ENCODE data around the gene ACOXL. TPM values are rescaled to one million over a fixed set of nuclear protein-coding genes. Genes with fewer than 3 reads are reported as not detected.

ACOXL gene
- total and polyA plus RNA-seq, 9 donors = 0.17 to 0.31 (median 0.23) TPM; not detected in 4

GRCh38 chr2:110768591-110768990 lies 36.2 kb downstream of the ACOXL start:
- 78 to 85% (median 79%) methylated on average over 10 of the region's 10 CpGs for WGBS, 3 donors
- Histone ChIP-seq H3K4me3 (no peak overlapping the region), H3K4me1 (ENCODE audit: insufficient read depth) (peaks cover 5% of the 10 kb centered on the region), H3K36me3 (no peaks in the 10 kb centered on the region), H3K27ac (no peak overlapping the region), H3K9me3 (no peaks in the 10 kb centered on the region), H3K27me3 (no peaks in the 10 kb centered on the region)
- no peak for DNase-seq
- intact Hi-C loops (cut with DNase I) = no loop called here
- no peak for TF ChIP-seq CTCF (IDR thresholded peaks at IDR 0.05)
- no peak for TF ChIP-seq EP300 (IDR thresholded peaks at IDR 0.05)
- TF ChIP-seq POLR2A (IDR thresholded peaks at IDR 0.05) = no peak

GRCh38 chr2:110770404-110770958 lies 38.1 kb downstream of the ACOXL start:
- Histone ChIP-seq H3K4me3 (no peak overlapping the region), H3K36me3 (no peaks in the 10 kb centered on the region), H3K9me3 (no peaks in the 10 kb centered on the region), H3K27ac (no peak overlapping the region), H3K27me3 (no peaks in the 10 kb centered on the region), H3K4me1 (ENCODE audit: insufficient read depth) (peaks cover 5% of the 10 kb centered on the region)
- intact Hi-C loops (cut with DNase I) = no loop called here
- no peak for DNase-seq
- no peak for TF ChIP-seq CTCF (IDR thresholded peaks at IDR 0.05)
- TF ChIP-seq EP300 (IDR thresholded peaks at IDR 0.05) = no peak
- TF ChIP-seq POLR2A (IDR thresholded peaks at IDR 0.05) = no peak
- WGBS, 3 donors = 9 to 23% (median 10%) methylated on average over 16 of the region's 16 CpGs

GRCh38 chr2:110770959-110771431 lies 38.6 kb downstream of the ACOXL start:
- DNase-seq = no peak
- intact Hi-C loops (cut with DNase I) = no loop called here
- no peak overlapping the region for H3K4me3 ChIP-seq
- peaks cover 5% of the 10 kb centered on the region for H3K4me1 ChIP-seq (ENCODE audit: insufficient read depth)
- H3K27ac ChIP-seq = no peak overlapping the region
- TF ChIP-seq EP300 (IDR thresholded peaks at IDR 0.05) (no peak), POLR2A (IDR thresholded peaks at IDR 0.05) (no peak)
- H3K36me3 ChIP-seq = no peaks in the 10 kb centered on the region
- WGBS, 3 donors = 2 to 8% (median 4%) methylated on average over 7 of the region's 7 CpGs
- H3K9me3 ChIP-seq = no peaks in the 10 kb centered on the region
- H3K27me3 ChIP-seq = no peaks in the 10 kb centered on the region

GRCh38 chr2:110771547-110772382 lies 39.4 kb downstream of the ACOXL start:
- no peak overlapping the region for H3K4me3 ChIP-seq
- H3K27me3 ChIP-seq = no peaks in the 10 kb centered on the region
- intact Hi-C loops (cut with DNase I) = no loop called here
- no peak overlapping the region for H3K27ac ChIP-seq
- no peaks in the 10 kb centered on the region for H3K9me3 ChIP-seq
- 70 to 77% (median 73%) methylated on average over 5 of the region's 5 CpGs for WGBS, 3 donors
- no peak for DNase-seq
- peaks cover 5% of the 10 kb centered on the region for H3K4me1 ChIP-seq (ENCODE audit: insufficient read depth)
- TF ChIP-seq EP300 (IDR thresholded peaks at IDR 0.05) (no peak), CTCF (IDR thresholded peaks at IDR 0.05) (no peak), POLR2A (IDR thresholded peaks at IDR 0.05) (no peak)
- no peaks in the 10 kb centered on the region for H3K36me3 ChIP-seq

GRCh38 chr2:110772383-110772755 lies 40.0 kb downstream of the ACOXL start:
- H3K36me3 ChIP-seq = no peaks in the 10 kb centered on the region
- H3K9me3 ChIP-seq = no peaks in the 10 kb centered on the region
- H3K4me1 ChIP-seq (ENCODE audit: insufficient read depth) = peaks cover 5% of the 10 kb centered on the region
- no peak for TF ChIP-seq POLR2A (IDR thresholded peaks at IDR 0.05)
- TF ChIP-seq EP300 (IDR thresholded peaks at IDR 0.05) = no peak
- no peak for TF ChIP-seq CTCF (IDR thresholded peaks at IDR 0.05)
- WGBS, 3 donors = 57 to 64% (median 60%) methylated on average over 6 of the region's 6 CpGs
- no peak overlapping the region for H3K27ac ChIP-seq
- H3K27me3 ChIP-seq = no peaks in the 10 kb centered on the region
- intact Hi-C loops (cut with DNase I) = no loop called here
- no peak overlapping the region for H3K4me3 ChIP-seq
- DNase-seq = no peak

Data from ovary (tissue), 9 donors.